Measurements from ENCODE around the gene KRTAP10-11. TPM values are rescaled to one million over a fixed set of nuclear protein-coding genes. Genes with fewer than 3 reads are reported as not detected.

Gene KRTAP10-11
- total and polyA plus RNA-seq, 2 of the 8 experiments (the other 6 are each of a cell fraction or from before 2014, with no cell fraction given): not detected

- no peak overlapping the region; the same call in 1 of the 2 replicates for H4K8ac ChIP-seq (ENCODE audit: extremely low read depth, insufficient read depth, low read length)
- peak overlapping the region; percentile 65 for H4K91ac ChIP-seq (replicated peaks; ENCODE audit: insufficient read length, low read length)
- no peak overlapping the region for H2BK15ac ChIP-seq (ENCODE audit: low read length)
- H3K9ac ChIP-seq (replicated peaks in 1 of 4; ENCODE audit: extremely low read depth in 1 of 4, low read depth in 3 of 4, low read length in 3 of 4): no peak overlapping the region
- no peaks in the 10 kb centered on the region for H3K23me2 ChIP-seq (ENCODE audit: low read depth, low read length)
- H3K4ac ChIP-seq (replicated peaks; ENCODE audit: insufficient read length, low read depth, low read length): no peak overlapping the region
- CTCF ChIA-PET (ENCODE audit: partially characterized antibody): interaction anchor here (1.3 kb wide), 1 partner anchor 23 kb away, joined by 4 read pairs; no protein-coding TSS in a partner anchor
- no peak overlapping the region for H3K14ac ChIP-seq (ENCODE audit: insufficient read length)
- peak overlapping the region; percentile 39; the same call in 1 of the 2 replicates for H2BK12ac ChIP-seq (ENCODE audit: low read depth, low read length)
- H3K27ac ChIP-seq (ENCODE audit: low read depth, low read length): no peak overlapping the region
- no peak overlapping the region for H4K5ac ChIP-seq (ENCODE audit: insufficient read length, low read depth, low read length)
- peaks cover 19 to 24% of the 10 kb centered on the region in 2 experiments for H3K9me3 ChIP-seq (ENCODE audit: insufficient read depth in 2 of 2, low read depth in 1 of 2, low read length in 1 of 2)
- 90% methylated on average over 3 of the region's 3 CpGs; no CpG with 5 or more reads in 1 of the 2 experiments for WGBS, 2 experiments (ENCODE audit: extremely low coverage in 1 of 2, insufficient coverage in 1 of 2, insufficient read length in 1 of 2, insufficient replicate concordance in 2 of 2, low coverage in 1 of 2, low lambda C conversion rate in 2 of 2, missing lambda C conversion rate in 1 of 2)
- no peaks in the 10 kb centered on the region for H3K27me3 ChIP-seq (replicated peaks in 1 of 4; ENCODE audit: control insufficient read depth in 3 of 4, extremely low read depth in 1 of 4, insufficient read depth in 3 of 4, low read length in 3 of 4)
- H3K4me3 ChIP-seq (ENCODE audit: extremely low read depth in 1 of 4, insufficient read depth in 2 of 4, low read depth in 3 of 4, low read length in 4 of 4): no peak overlapping the region
- no peak overlapping the region for H3K4me2 ChIP-seq (ENCODE audit: insufficient read depth in 1 of 2, low read depth in 2 of 2, low read length in 2 of 2)
- no peaks in the 10 kb centered on the region for H3K4me1 ChIP-seq (replicated peaks in 1 of 4; ENCODE audit: control insufficient read depth in 3 of 4, insufficient read depth in 4 of 4, low read length in 3 of 4)
- POLR2A ChIA-PET (ENCODE audit: partially characterized antibody): no interaction called here
- H2AFZ ChIP-seq (ENCODE audit: low read length): no peak overlapping the region
- FAIRE-seq (no peak), DNase-seq (ENCODE audit: low read depth in 1 of 2, low spot score in 2 of 2) (no peak)
- H2BK5ac ChIP-seq (ENCODE audit: low read depth, low read length): no peak overlapping the region
- no peaks in the 10 kb centered on the region for H4K20me1 ChIP-seq (replicated peaks in 1 of 2; ENCODE audit: control insufficient read depth in 1 of 2, insufficient read depth in 2 of 2, low read length in 2 of 2)
- no peaks in the 10 kb centered on the region for H3K79me1 ChIP-seq (ENCODE audit: low read depth, low read length)
- no peaks in the 10 kb centered on the region for H3K36me3 ChIP-seq (ENCODE audit: control insufficient read depth in 2 of 4, insufficient read depth in 4 of 4, low read length in 3 of 4)
- no peak overlapping the region for H2BK20ac ChIP-seq (ENCODE audit: low read length)
- H2BK120ac ChIP-seq (replicated peaks; ENCODE audit: low read depth, low read length): no peak overlapping the region
- H2AK5ac ChIP-seq (ENCODE audit: low read depth, low read length): no peak overlapping the region
- H3K18ac ChIP-seq (ENCODE audit: extremely low read depth, low read length): no peak overlapping the region
- H3K79me2 ChIP-seq (ENCODE audit: control insufficient read depth in 1 of 2, insufficient read depth in 2 of 2, low read length in 2 of 2): no peaks in the 10 kb centered on the region; a peak in 1 of 4 replicates
- no peak overlapping the region for H3K56ac ChIP-seq (replicated peaks; ENCODE audit: insufficient read length, low read depth, low read length)
- no peak overlapping the region for H3K23ac ChIP-seq (ENCODE audit: insufficient read length)
Observed at GRCh38 chr21:44670642-44671432, 24.6 kb downstream of the KRTAP10-11 start.
